Bronchial epithelial cell (primary cell): ENCODE results near the gene ADAMTS2. TPM values are rescaled to one million over a fixed set of nuclear protein-coding genes. Genes with fewer than 3 reads are reported as not detected.
A peak's percentile ranks its signal among the peaks of the same experiment; 100 is the strongest.

Experiments used
- DNase-seq: peaks from one replicate; pipeline ENCODE4 v3.0.0-alpha.2; 2010; ENCODE audit warnings: low read depth
- FAIRE-seq: peaks from 2 replicates; lab custom pipeline; 2011; peaks lifted over from hg19 to GRCh38; lab: Jason Lieb, UNC
- H3K27me3 ChIP-seq: 2 replicates; pipeline ENCODE4 v1.5.1; 2011; ENCODE audit warnings: low read length; ENCODE audit not compliant: control insufficient read depth, insufficient read depth
- H3K36me3 ChIP-seq: 2 replicates; pipeline ENCODE4 v1.5.1; 2011; ENCODE audit warnings: low read length; ENCODE audit not compliant: control insufficient read depth, insufficient read depth
- H3K4me3 ChIP-seq: 2 replicates; pipeline ENCODE4 v1.5.1; 2011; ENCODE audit warnings: mild to moderate bottlenecking, low read depth, low read length, control low read depth
- CTCF ChIP-seq: IDR thresholded peaks from 2 replicates; pipeline ENCODE4 v1.5.1; 2011; ENCODE audit warnings: mild to moderate bottlenecking, moderate library complexity, low read length, control low read depth, inconsistent platforms; ENCODE audit not compliant: insufficient read depth, severe bottlenecking
- total RNA-seq: library from RNA; depleted of rRNA; stranded (reverse); fragments of >200 nt; gene quantifications from 2 replicates; pipeline ENCODE4 v1.2.1, GENCODE V29; 2014

ADAMTS2 gene
- total RNA-seq, 1 donor from 2014 or later, result 0.26 TPM

GRCh38 chr5:179226696-179227095 lies 118.6 kb downstream of the ADAMTS2 start:
- no peak for FAIRE-seq
- no peak for TF ChIP-seq CTCF
- no peak overlapping the region for H3K4me3 ChIP-seq
- no peaks in the 10 kb centered on the region for H3K27me3 ChIP-seq
- no peak for DNase-seq
- H3K36me3 ChIP-seq, result no peaks in the 10 kb centered on the region

GRCh38 chr5:179225387-179225786 lies 119.9 kb downstream of the ADAMTS2 start:
- no peaks in the 10 kb centered on the region for H3K27me3 ChIP-seq
- no peak for FAIRE-seq
- DNase-seq, result no peak
- no peak overlapping the region for H3K4me3 ChIP-seq
- no peak for TF ChIP-seq CTCF
- H3K36me3 ChIP-seq, result no peaks in the 10 kb centered on the region

- H3K27me3 ChIP-seq, result no peaks in the 10 kb centered on the region
- no peak for TF ChIP-seq CTCF
- no peak overlapping the region for H3K4me3 ChIP-seq
- DNase-seq (no peak), FAIRE-seq (peak; percentile 28)
- H3K36me3 ChIP-seq, result no peaks in the 10 kb centered on the region
These were observed 120.5 kb downstream of the ADAMTS2 start for GRCh38 chr5:179224741-179225140.

GRCh38 chr5:179223961-179224360 lies 121.3 kb downstream of the ADAMTS2 start:
- Histone ChIP-seq H3K36me3 (no peaks in the 10 kb centered on the region), H3K27me3 (no peaks in the 10 kb centered on the region), H3K4me3 (no peak overlapping the region)
- FAIRE-seq, result no peak
- TF ChIP-seq CTCF, result no peak
- DNase-seq, result no peak

GRCh38 chr5:179223528-179223927 lies 121.7 kb downstream of the ADAMTS2 start:
- DNase-seq (no peak), FAIRE-seq (peak; percentile 99)
- TF ChIP-seq CTCF, result no peak
- Histone ChIP-seq H3K36me3 (no peaks in the 10 kb centered on the region), H3K4me3 (no peak overlapping the region), H3K27me3 (no peaks in the 10 kb centered on the region)

- no peak for TF ChIP-seq CTCF
- H3K4me3 ChIP-seq, result no peak overlapping the region
- DNase-seq (no peak), FAIRE-seq (no peak)
- H3K36me3 ChIP-seq, result no peaks in the 10 kb centered on the region
- no peaks in the 10 kb centered on the region for H3K27me3 ChIP-seq
These were observed 122.8 kb downstream of the ADAMTS2 start for GRCh38 chr5:179222246-179223017.
